Sigmoid colon (tissue), 4 donors: ENCODE measurements around the gene PLCB1.

Experiments
- EP300 ChIP-seq, 4 donors: sonication (generic); formaldehyde crosslinking; IDR thresholded peaks; one replicate each; pipeline ENCODE4 v1.6.1; 2017; ENCODE audit warnings: antibody characterized with exemption in 4 of 4
- POLR2A ChIP-seq, 2 donors: fragments of 450-650 bp; IDR thresholded peaks; one replicate each; pipeline ENCODE4 v1.6.1; 2016; ENCODE audit warnings: antibody characterized with exemption in 2 of 2, mild to moderate bottlenecking in 2 of 2, moderate library complexity in 2 of 2
- POLR2AphosphoS5 ChIP-seq, 4 donors: sonication (generic); formaldehyde crosslinking; IDR thresholded peaks; one replicate each; pipeline ENCODE4 v1.6.1; 2017; ENCODE audit warnings: antibody characterized with exemption in 4 of 4
- TF ChIP-seq, protein P1 (sequence below), 4 experiments: fragments of 450-650 bp in 3 of 4; fragments of 200-600 bp in 1 of 4; IDR thresholded peaks; one replicate each; pipeline ENCODE4 v1.5.1; 2016 to 2019; ENCODE audit warnings: antibody characterized with exemption in 4 of 4, mild to moderate bottlenecking in 3 of 4, moderate library complexity in 2 of 4

DNA sequence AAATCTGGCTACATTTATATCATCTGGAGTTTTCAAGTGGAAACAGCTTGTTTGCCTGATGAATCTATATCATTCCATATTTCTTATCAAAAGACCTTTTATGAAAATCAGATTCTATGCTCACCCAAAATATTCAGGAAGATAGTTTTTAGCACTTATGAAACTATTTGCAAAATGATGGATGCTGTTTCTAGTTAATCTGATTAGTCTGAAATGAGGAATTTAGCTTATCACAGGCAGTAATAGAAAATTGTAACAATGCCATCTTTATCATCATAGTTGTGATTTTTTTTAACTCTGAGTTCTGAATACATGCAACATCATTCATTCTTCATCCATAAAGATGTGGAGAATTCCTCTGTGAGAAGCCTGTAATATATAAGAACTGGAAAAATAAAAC lies 229.7 kb downstream of the PLCB1 start:
- TF ChIP-seq, protein P1, sequence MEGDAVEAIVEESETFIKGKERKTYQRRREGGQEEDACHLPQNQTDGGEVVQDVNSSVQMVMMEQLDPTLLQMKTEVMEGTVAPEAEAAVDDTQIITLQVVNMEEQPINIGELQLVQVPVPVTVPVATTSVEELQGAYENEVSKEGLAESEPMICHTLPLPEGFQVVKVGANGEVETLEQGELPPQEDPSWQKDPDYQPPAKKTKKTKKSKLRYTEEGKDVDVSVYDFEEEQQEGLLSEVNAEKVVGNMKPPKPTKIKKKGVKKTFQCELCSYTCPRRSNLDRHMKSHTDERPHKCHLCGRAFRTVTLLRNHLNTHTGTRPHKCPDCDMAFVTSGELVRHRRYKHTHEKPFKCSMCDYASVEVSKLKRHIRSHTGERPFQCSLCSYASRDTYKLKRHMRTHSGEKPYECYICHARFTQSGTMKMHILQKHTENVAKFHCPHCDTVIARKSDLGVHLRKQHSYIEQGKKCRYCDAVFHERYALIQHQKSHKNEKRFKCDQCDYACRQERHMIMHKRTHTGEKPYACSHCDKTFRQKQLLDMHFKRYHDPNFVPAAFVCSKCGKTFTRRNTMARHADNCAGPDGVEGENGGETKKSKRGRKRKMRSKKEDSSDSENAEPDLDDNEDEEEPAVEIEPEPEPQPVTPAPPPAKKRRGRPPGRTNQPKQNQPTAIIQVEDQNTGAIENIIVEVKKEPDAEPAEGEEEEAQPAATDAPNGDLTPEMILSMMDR (IDR thresholded peaks at IDR 0.05): no peak
- TF ChIP-seq POLR2AphosphoS5 (IDR thresholded peaks at IDR 0.05) (no peak), EP300 (IDR thresholded peaks at IDR 0.05) (no peak), POLR2A (IDR thresholded peaks at IDR 0.05) (no peak)
